DMS153 treated with DMSO at 0.1 percent for 48 hours (cell line): ENCODE results near the gene TUBA1B.
"Not testable (repeated sequence)": the region's sequence is repeated elsewhere in the genome, so short reads cannot be mapped to it uniquely, and the experiment has no call there.

Experiments used
- DNase-seq: peaks from one replicate; lab custom pipeline; 2025; ENCODE audit not compliant: unreplicated experiment; lab: John Stamatoyannopoulos, UW

The TUBA1B gene

GRCh38 chr12:49127971-49128370 is 3.2 kb downstream of the TUBA1B start:
- DNase-seq, result not testable (repeated sequence)

- DNase-seq, result no peak
These were observed 4.1 kb downstream of the TUBA1B start for GRCh38 chr12:49126852-49127763.

GRCh38 chr12:49121047-49121696 is 10.0 kb downstream of the TUBA1B start:
- DNase-seq, result peak; percentile 15

- DNase-seq, result no peak
These were observed 20.0 kb downstream of the TUBA1B start for GRCh38 chr12:49111206-49111605.

- DNase-seq, result peak; percentile 93
These were observed 20.6 kb downstream of the TUBA1B start, which contains the start of gene LMBR1L for GRCh38 chr12:49110464-49111155. TSS of gene LMBR1L (minus strand) at chr12:49110847. CDS start at chr12:49110555, 292 bp downstream.

- DNase-seq, result no peak
These were observed 21.3 kb downstream of the TUBA1B start for GRCh38 chr12:49109641-49110463.

GRCh38 chr12:49108958-49109404 is 22.2 kb downstream of the TUBA1B start:
- no peak for DNase-seq

GRCh38 chr12:49105504-49106084 is 25.6 kb downstream of the TUBA1B start:
- DNase-seq, result no peak

- no peak for DNase-seq
These were observed 26.4 kb downstream of the TUBA1B start for GRCh38 chr12:49104822-49105221.

GRCh38 chr12:49100380-49100779 is 30.8 kb downstream of the TUBA1B start:
- no peak for DNase-seq

GRCh38 chr12:49098703-49099102 is 32.5 kb downstream of the TUBA1B start:
- no peak for DNase-seq

GRCh38 chr12:49098035-49098451 is 33.2 kb downstream of the TUBA1B start:
- DNase-seq, result no peak

GRCh38 chr12:49097381-49097780 is 33.8 kb downstream of the TUBA1B start:
- no peak for DNase-seq

- no peak for DNase-seq
These were observed 36.2 kb downstream of the TUBA1B start for GRCh38 chr12:49094975-49095365.

- DNase-seq, result no peak
These were observed 36.8 kb downstream of the TUBA1B start, which contains the start of gene DHH for GRCh38 chr12:49094160-49094974. TSS of gene DHH (minus strand) at chr12:49094801. CDS start at chr12:49094512, 289 bp downstream.

GRCh38 chr12:49093792-49094159 is 37.4 kb downstream of the TUBA1B start:
- no peak for DNase-seq

GRCh38 chr12:49092816-49093406 is 38.3 kb downstream of the TUBA1B start:
- no peak for DNase-seq

GRCh38 chr12:49092086-49092815 is 38.9 kb downstream of the TUBA1B start:
- no peak for DNase-seq

- DNase-seq, result no peak
These were observed 39.4 kb downstream of the TUBA1B start for GRCh38 chr12:49091836-49092085.
